Dermis blood vessel endothelial cell (primary cell): ENCODE measurements around the gene ADIPOQ. TPM values are rescaled to one million over a fixed set of nuclear protein-coding genes. Genes with fewer than 3 reads are reported as not detected.
"Not testable (repeated sequence)": the region's sequence is repeated elsewhere in the genome, so short reads cannot be mapped to it uniquely, and the experiment has no call there.

Source experiments
- DNase-seq: peaks from one replicate; pipeline ENCODE4 v3.0.0; 2010
- total RNA-seq: library from RNA; depleted of rRNA; stranded (reverse); fragments of >200 nt; gene quantifications from 2 replicates; pipeline ENCODE4 v1.2.3, GENCODE V29; 2014

ADIPOQ gene
- total RNA-seq, 1 donor from 2014 or later, result not detected

GRCh38 chr3:186826976-186827857 is 15.3 kb upstream of the ADIPOQ start:
- DNase-seq, result peak; percentile 85

- no peak for DNase-seq
These were observed 14.2 kb upstream of the ADIPOQ start for GRCh38 chr3:186828340-186828739.

- DNase-seq, result no peak
These were observed 10.7 kb upstream of the ADIPOQ start for GRCh38 chr3:186831798-186832197.

GRCh38 chr3:186832276-186832675 is 10.2 kb upstream of the ADIPOQ start:
- no peak for DNase-seq

- no peak for DNase-seq
These were observed 2.5 kb upstream of the ADIPOQ start for GRCh38 chr3:186839874-186840641.

- no peak for DNase-seq
These were observed 890 bp upstream of the ADIPOQ start for GRCh38 chr3:186841620-186842019.

- no peak for DNase-seq
These were observed 526 bp downstream of the ADIPOQ start for GRCh38 chr3:186843039-186843432.

- no peak for DNase-seq
These were observed 2.4 kb downstream of the ADIPOQ start for GRCh38 chr3:186844908-186845307.

- DNase-seq, result no peak
These were observed 3.2 kb downstream of the ADIPOQ start for GRCh38 chr3:186845756-186846155.

GRCh38 chr3:186847437-186847836 is 4.9 kb downstream of the ADIPOQ start:
- DNase-seq, result no peak

GRCh38 chr3:186849374-186849975 is 7.0 kb downstream of the ADIPOQ start:
- peak; percentile 73 for DNase-seq

- DNase-seq, result not testable (repeated sequence)
These were observed 9.3 kb downstream of the ADIPOQ start for GRCh38 chr3:186851835-186852234.

GRCh38 chr3:186852994-186853393 is 10.5 kb downstream of the ADIPOQ start:
- no peak for DNase-seq

- DNase-seq, result no peak
These were observed 11.6 kb downstream of the ADIPOQ start for GRCh38 chr3:186854146-186854545.

- no peak for DNase-seq
These were observed 12.4 kb downstream of the ADIPOQ start for GRCh38 chr3:186854954-186855353.

GRCh38 chr3:186857743-186858142 is 15.2 kb downstream of the ADIPOQ start:
- DNase-seq, result no peak

GRCh38 chr3:186865215-186865853 is 22.8 kb downstream of the ADIPOQ start:
- DNase-seq, result not testable (repeated sequence)

GRCh38 chr3:186866095-186866494 is 23.6 kb downstream of the ADIPOQ start:
- not testable (repeated sequence) for DNase-seq

- no peak for DNase-seq
These were observed 27.0 kb downstream of the ADIPOQ start for GRCh38 chr3:186869253-186870100.

GRCh38 chr3:186870421-186871201 is 28.1 kb downstream of the ADIPOQ start:
- peak; percentile 59 for DNase-seq

GRCh38 chr3:186871403-186871924 is 29.0 kb downstream of the ADIPOQ start:
- peak; percentile 79 for DNase-seq
